ENCODE results near the gene MIER1. TPM values are rescaled to one million over a fixed set of nuclear protein-coding genes. Genes with fewer than 3 reads are reported as not detected.

Gene MIER1
- total RNA-seq, result 24.1 and 32.7 TPM in 2 replicates

DNA sequence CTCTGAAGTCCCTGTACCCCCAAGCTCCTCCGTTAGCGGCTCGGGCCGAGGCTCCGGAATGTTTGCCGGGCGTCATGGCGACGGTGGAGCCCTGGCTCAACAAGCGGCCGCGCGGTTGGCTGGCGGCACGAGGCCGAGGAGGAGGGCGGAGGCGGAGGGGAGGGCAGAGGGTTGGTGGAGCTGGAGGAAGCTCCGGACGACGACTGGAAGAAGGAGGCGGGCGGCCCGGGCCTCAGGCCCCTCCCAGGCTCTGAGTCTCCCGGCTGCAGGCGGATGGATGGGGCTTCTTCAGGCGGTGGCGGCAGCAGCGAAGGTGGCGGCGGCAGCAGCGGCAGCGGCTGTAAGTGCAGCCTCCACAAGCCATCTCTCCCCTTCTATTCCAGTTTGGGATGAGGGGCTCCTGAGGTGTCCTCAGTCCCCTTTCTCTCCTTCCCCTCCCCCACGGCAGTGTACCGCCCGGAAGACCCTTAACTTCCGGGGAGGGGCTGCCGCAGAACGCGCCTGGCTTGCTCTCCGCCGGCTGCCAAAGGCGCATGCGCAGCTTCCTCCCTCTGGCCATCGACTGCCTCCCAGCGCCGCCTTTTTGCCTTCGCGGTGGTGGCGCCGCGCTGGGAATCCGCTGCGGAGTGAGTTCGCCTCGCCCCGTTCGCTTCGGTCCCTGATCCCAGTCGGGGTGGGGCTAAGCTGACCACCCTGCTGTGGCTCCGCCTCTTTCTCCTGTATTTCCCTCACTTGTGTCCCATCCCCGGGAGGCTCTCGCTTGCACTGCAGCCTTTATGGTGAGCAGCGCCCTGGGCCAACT, at the start of gene MIER1, which contains the start of gene DNAI4:
MIER1 (plus strand) TSS at position 235 of the 802 bp plus-strand sequence; CDS start at position 274, 39 bp downstream.
DNAI4 (minus strand) TSS at position 101 of the 802 bp plus-strand sequence; CDS start at position 76, 25 bp downstream.

Other genes with a start within 250 kb of the MIER1 start
- gene DYNLT5, start 172.5 kb upstream of the MIER1 start, total RNA-seq, result 0.14 and 0.30 TPM in 2 replicates
- not detected in 2 replicates for gene INSL5, start 123.7 kb upstream of the MIER1 start, total RNA-seq
- 5.6 and 9.2 TPM in 2 replicates for gene DNAI4, start 134 bp upstream of the MIER1 start, total RNA-seq
- gene SLC35D1, start 129.2 kb downstream of the MIER1 start, total RNA-seq, result 31.8 and 40.1 TPM in 2 replicates
- not detected in 2 replicates for gene C1orf141, start 210.0 kb downstream of the MIER1 start, total RNA-seq
- not detected in 2 replicates for gene IL23R, start 241.5 kb downstream of the MIER1 start, total RNA-seq